K562 (cell line): ENCODE measurements around the gene EPHA10. TPM values are rescaled to one million over a fixed set of nuclear protein-coding genes. Genes with fewer than 3 reads are reported as not detected.

ENCODE experiments used
- GATAD2A ChIP-seq: fragments of 450-650 bp; IDR thresholded peaks from 2 replicates; pipeline ENCODE4 v1.6.1; 2017
- HDAC8 ChIP-seq: fragments of 450-650 bp; IDR thresholded peaks from 2 replicates; pipeline ENCODE4 v1.6.1; 2016; ENCODE audit warnings: mild to moderate bottlenecking, missing genetic modification characterization, moderate library complexity, missing compliant biosample characterization
- L3MBTL2 ChIP-seq: fragments of 450-650 bp; IDR thresholded peaks from 2 replicates; pipeline ENCODE4 v1.6.1; 2016; ENCODE audit warnings: mild to moderate bottlenecking, moderate library complexity
- REST ChIP-seq, 2 experiments: fragments of 450-650 bp; formaldehyde crosslinking in 1 of 2; IDR thresholded peaks; 2 replicates each; pipeline versions ENCODE4 v1.4.0 to v1.6.1; 2014 to 2020; ENCODE audit warnings: mild to moderate bottlenecking in 2 of 2, borderline replicate concordance in 1 of 2, low read depth in 1 of 2
- RREB1 ChIP-seq: fragments of 250-450 bp; sonication (Bioruptor Pico); IDR thresholded peaks from 2 replicates; pipeline ENCODE4 v1.4.0; 2020
- TFAP4 ChIP-seq: sonication (generic); formaldehyde crosslinking; IDR thresholded peaks from 2 replicates; pipeline ENCODE4 v1.8.0; 2022; ENCODE audit warnings: missing genetic modification reagents, mild to moderate bottlenecking, moderate library complexity, borderline replicate concordance
- THRB ChIP-seq: fragments of 450-650 bp; formaldehyde crosslinking; conservative IDR thresholded peaks from 2 replicates; pipeline ENCODE4 v1.4.0; 2022; ENCODE audit warnings: mild to moderate bottlenecking, missing genetic modification characterization
- ZBED1 ChIP-seq: IDR thresholded peaks from 2 replicates; pipeline ENCODE4 v1.6.1; 2014
- polyA plus RNA-seq, 8 experiments: library from polyadenylated mRNA; depleted of rRNA in 4 of 8; stranded (reverse) in 5 of 8; unstranded in 3 of 8; fragments of >200 nt; fragmentation: Nextera tagmentation in 2 of 8; fragmentation: Illumina TruSeq in 1 of 8; extraction: Ambion mirVana in 2 of 8; extraction: Trizol in 1 of 8; gene quantifications; 2 replicates each; pipeline versions ENCODE4 v1.2.1 to v1.2.3, GENCODE V29; 2011 to 2014; ENCODE audit warnings: inconsistent platforms in 1 of 8, missing spikeins in 1 of 8
- total RNA-seq, 7 experiments: library from RNA; depleted of rRNA in 6 of 7; stranded (reverse); fragments of >200 nt in 6 of 7; fragmentation: Illumina TruSeq in 2 of 7; extraction: Trizol in 2 of 7; gene quantifications; 2 replicates each; pipeline versions ENCODE4 v1.2.1 to v1.2.3, GENCODE V29; 2011 to 2021; ENCODE audit warnings: low replicate concordance in 1 of 7

The EPHA10 gene
- total and polyA plus RNA-seq, 9 of the 15 experiments (the other 6 are each of a cell fraction or from before 2014, with no cell fraction given), result 0.03 TPM; not detected in 8

GRCh38 chr1:37793773-37794371 lies 29.0 kb upstream of the EPHA10 start, which contains the start of gene MANEAL (continued):
- TF ChIP-seq RREB1 (no peak), GATAD2A (no peak), REST (IDR thresholded peaks at IDR 0.05; ENCODE audit: borderline replicate concordance) (peak; percentile 53), REST (CRISPR knock-in tag; IDR thresholded peaks at IDR 0.05; ENCODE audit: low read depth) (peak; percentile 89), THRB (CRISPR knock-in tag) (no peak), HDAC8 (tag) (no peak), L3MBTL2 (peak; percentile 51; the same call in 1 of the 2 replicates), TFAP4 (CRISPR knock-in tag) (peak; percentile 43; the same call in 1 of the 2 replicates), ZBED1 (no peak)
